Neural progenitor cell (in vitro differentiated cells): Measurements from ENCODE around the gene SAXO2. TPM values are rescaled to one million over a fixed set of nuclear protein-coding genes. Genes with fewer than 3 reads are reported as not detected.
"Not testable (repeated sequence)": the region's sequence is repeated elsewhere in the genome, so short reads cannot be mapped to it uniquely, and the experiment has no call there.

Experiments used
- DNase-seq: peaks from one replicate; pipeline ENCODE4 v3.0.0-alpha.2; 2016; ENCODE audit warnings: low spot score
- H2AFZ ChIP-seq: fragments of 200-600 bp; sonication (generic); replicated peaks from 2 replicates; pipeline ENCODE4 v1.6.1; 2016; ENCODE audit warnings: antibody characterized with exemption
- H3F3A ChIP-seq: fragments of 200-600 bp; sonication (generic); 2 replicates; pipeline ENCODE4 v1.6.1; 2016; ENCODE audit warnings: antibody characterized with exemption, low read depth
- H3K27ac ChIP-seq: fragments of 200-600 bp; sonication (generic); 2 replicates; pipeline ENCODE4 v1.5.1; 2016; ENCODE audit warnings: mild to moderate bottlenecking
- H3K27me3 ChIP-seq: fragments of 200-600 bp; sonication (generic); 2 replicates; pipeline ENCODE4 v1.6.1; 2016; ENCODE audit warnings: mild to moderate bottlenecking, moderate library complexity
- H3K36me3 ChIP-seq: fragments of 200-600 bp; sonication (generic); 2 replicates; pipeline ENCODE4 v1.5.1; 2016
- H3K4me1 ChIP-seq: fragments of 200-600 bp; sonication (generic); 2 replicates; pipeline ENCODE4 v1.6.1; 2016; ENCODE audit warnings: mixed run types
- H3K4me2 ChIP-seq: fragments of 200-600 bp; sonication (generic); 2 replicates; pipeline ENCODE4 v1.6.1; 2016
- H3K4me3 ChIP-seq: fragments of 200-600 bp; sonication (generic); 2 replicates; pipeline ENCODE4 v1.5.1; 2016
- H3K79me2 ChIP-seq: fragments of 200-600 bp; sonication (generic); 2 replicates; pipeline ENCODE4 v1.6.1; 2016; ENCODE audit warnings: low read depth
- H3K9ac ChIP-seq: fragments of 200-600 bp; sonication (generic); 2 replicates; pipeline ENCODE4 v1.6.1; 2016
- H3K9me3 ChIP-seq: fragments of 200-600 bp; sonication (generic); 2 replicates; pipeline ENCODE4 v1.5.1; 2016; ENCODE audit warnings: low read depth
- H4K20me1 ChIP-seq: fragments of 200-600 bp; sonication (generic); 2 replicates; pipeline ENCODE4 v1.6.1; 2016; ENCODE audit warnings: low read depth
- H3K27ac Mint-ChIP-seq: 3 replicates; pipeline ENCODE4 v1.8.0; 2021; ENCODE audit warnings: mixed read lengths
- H3K27me3 Mint-ChIP-seq: 2 replicates; pipeline ENCODE4 v1.8.0; 2022; ENCODE audit warnings: low read depth, mild to moderate bottlenecking, inconsistent platforms, moderate library complexity, mixed read lengths; ENCODE audit not compliant: insufficient read depth
- H3K36me3 Mint-ChIP-seq: 3 replicates; pipeline ENCODE4 v1.8.0; 2021; ENCODE audit warnings: mixed read lengths
- H3K4me1 Mint-ChIP-seq: 3 replicates; pipeline ENCODE4 v1.8.0; 2021; ENCODE audit warnings: mixed read lengths
- H3K4me3 Mint-ChIP-seq: 3 replicates; pipeline ENCODE4 v1.8.0; 2021; ENCODE audit warnings: mild to moderate bottlenecking, moderate library complexity, mixed read lengths
- H3K9me3 Mint-ChIP-seq: 3 replicates; pipeline ENCODE4 v1.8.0; 2020; ENCODE audit warnings: mixed read lengths
- EZH2 ChIP-seq: fragments of 200-600 bp; sonication (generic); IDR thresholded peaks from 2 replicates; pipeline ENCODE4 v1.6.1; 2017; ENCODE audit warnings: antibody characterized with exemption, mild to moderate bottlenecking, moderate library complexity
- EZH2phosphoT487 ChIP-seq: fragments of 200-600 bp; sonication (generic); IDR thresholded peaks from 2 replicates; pipeline ENCODE4 v1.6.1; 2017; ENCODE audit warnings: antibody characterized with exemption
- total RNA-seq: library from RNA; depleted of rRNA; stranded (reverse); fragments of >200 nt; gene quantifications from 2 replicates; pipeline ENCODE4 v1.2.3, GENCODE V29; 2015; ENCODE audit warnings: low replicate concordance
- TF ChIP-seq, protein P1 (sequence below): fragments of 200-600 bp; sonication (generic); IDR thresholded peaks from 2 replicates; pipeline ENCODE4 v1.5.1; 2017; ENCODE audit warnings: antibody characterized with exemption, mild to moderate bottlenecking

The SAXO2 gene, protein sequence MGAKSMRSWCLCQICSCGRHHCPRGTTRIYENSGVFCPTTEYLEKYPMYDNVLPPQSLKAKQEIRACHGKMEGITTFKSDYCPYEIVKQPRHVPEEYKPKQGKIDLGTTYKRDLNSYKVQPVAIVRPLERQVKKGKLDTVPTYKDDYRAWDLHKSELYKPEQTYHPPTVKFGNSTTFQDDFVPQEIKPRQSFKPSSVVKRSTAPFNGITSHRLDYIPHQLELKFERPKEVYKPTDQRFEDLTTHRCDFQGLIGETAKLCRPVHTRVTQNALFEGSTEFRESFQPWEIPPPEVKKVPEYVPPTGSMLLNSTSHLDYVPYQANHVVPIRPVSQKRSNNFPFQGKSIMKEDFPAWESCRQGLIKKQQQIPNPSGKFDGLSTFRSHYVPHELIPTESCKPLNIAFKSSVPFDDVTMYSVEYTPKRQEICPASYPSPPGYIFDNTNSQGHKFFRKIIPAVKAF
- total RNA-seq = 0.06 and 1.4 TPM in 2 replicates

- H3K4me3 Mint-ChIP-seq = peak within 1 kb of the TSS; percentile 96
- peaks cover 16% of the 10 kb centered on the region for H3K4me1 Mint-ChIP-seq
- H3K36me3 Mint-ChIP-seq = peaks cover 2% of the 10 kb centered on the region
- Histone ChIP-seq H4K20me1 (peaks cover 17% of the 10 kb centered on the region), H3K4me2 (peak within 1 kb of the TSS; percentile 99), H3K9ac (peak within 1 kb of the TSS; percentile 50), H3K79me2 (peaks cover 28% of the 10 kb centered on the region), H3K9me3 (no peaks in the 10 kb centered on the region), H2AFZ (peak within 1 kb of the TSS; percentile 97), H3K4me3 (peak within 1 kb of the TSS; percentile 95), H3K27me3 (no peaks in the 10 kb centered on the region), H3K27ac (peak within 1 kb of the TSS; percentile 79), H3K36me3 (peaks cover 3% of the 10 kb centered on the region), H3K4me1 (peaks cover 10% of the 10 kb centered on the region), H3F3A (peaks cover 4% of the 10 kb centered on the region)
- H3K27me3 Mint-ChIP-seq = no peaks in the 10 kb centered on the region
- no peaks in the 10 kb centered on the region for H3K9me3 Mint-ChIP-seq
- TF ChIP-seq, protein P1, sequence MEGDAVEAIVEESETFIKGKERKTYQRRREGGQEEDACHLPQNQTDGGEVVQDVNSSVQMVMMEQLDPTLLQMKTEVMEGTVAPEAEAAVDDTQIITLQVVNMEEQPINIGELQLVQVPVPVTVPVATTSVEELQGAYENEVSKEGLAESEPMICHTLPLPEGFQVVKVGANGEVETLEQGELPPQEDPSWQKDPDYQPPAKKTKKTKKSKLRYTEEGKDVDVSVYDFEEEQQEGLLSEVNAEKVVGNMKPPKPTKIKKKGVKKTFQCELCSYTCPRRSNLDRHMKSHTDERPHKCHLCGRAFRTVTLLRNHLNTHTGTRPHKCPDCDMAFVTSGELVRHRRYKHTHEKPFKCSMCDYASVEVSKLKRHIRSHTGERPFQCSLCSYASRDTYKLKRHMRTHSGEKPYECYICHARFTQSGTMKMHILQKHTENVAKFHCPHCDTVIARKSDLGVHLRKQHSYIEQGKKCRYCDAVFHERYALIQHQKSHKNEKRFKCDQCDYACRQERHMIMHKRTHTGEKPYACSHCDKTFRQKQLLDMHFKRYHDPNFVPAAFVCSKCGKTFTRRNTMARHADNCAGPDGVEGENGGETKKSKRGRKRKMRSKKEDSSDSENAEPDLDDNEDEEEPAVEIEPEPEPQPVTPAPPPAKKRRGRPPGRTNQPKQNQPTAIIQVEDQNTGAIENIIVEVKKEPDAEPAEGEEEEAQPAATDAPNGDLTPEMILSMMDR = no peak
- peak; percentile 95 for DNase-seq
- no peak within 1 kb of the TSS for H3K27ac Mint-ChIP-seq
These were observed at the start of gene SAXO2, which contains the start of gene EFL1 for GRCh38 chr15:82262422-82263026. TSS of gene SAXO2 (plus strand) at chr15:82262818. CDS start at chr15:82262880, 62 bp downstream. TSS of gene EFL1 (minus strand) at chr15:82262734. CDS start at chr15:82261778, 956 bp downstream.

DNA sequence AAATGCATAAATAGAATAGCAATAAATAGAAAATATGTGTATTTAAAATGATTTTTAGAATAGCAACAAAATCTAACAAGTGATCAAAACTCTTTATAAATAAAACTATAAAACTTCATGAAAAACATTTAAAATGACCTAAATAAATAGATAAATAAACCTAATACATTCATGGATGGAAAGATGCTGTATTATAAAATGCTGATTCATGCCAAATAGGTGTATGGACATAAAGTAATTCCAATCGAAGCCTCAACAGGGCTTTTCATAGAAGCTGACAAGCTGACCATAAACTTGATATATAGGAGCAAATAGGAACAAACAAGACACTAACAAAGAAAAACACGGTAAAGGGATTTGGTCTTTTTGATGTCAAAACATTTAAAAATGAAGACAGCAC is 46.5 kb upstream of the SAXO2 start:
- H3K27me3 Mint-ChIP-seq, H3K27me3 ChIP-seq, H3K4me1 Mint-ChIP-seq, H3K9me3 Mint-ChIP-seq, H3K27ac ChIP-seq, H3K9ac ChIP-seq, H3K9me3 ChIP-seq, H3K27ac Mint-ChIP-seq, H3K4me3 Mint-ChIP-seq, H3K4me2 ChIP-seq, H3F3A ChIP-seq, H3K4me1 ChIP-seq, H2AFZ ChIP-seq, H3K4me3 ChIP-seq, H4K20me1 ChIP-seq, H3K36me3 ChIP-seq, DNase-seq, H3K79me2 ChIP-seq: not testable (repeated sequence)
- peaks cover 32% of the 10 kb centered on the region for H3K36me3 Mint-ChIP-seq

GRCh38 chr15:82221535-82221934 is 41.1 kb upstream of the SAXO2 start:
- H3F3A ChIP-seq, H3K79me2 ChIP-seq, H3K27me3 Mint-ChIP-seq, H3K36me3 ChIP-seq, H3K27me3 ChIP-seq, H3K9ac ChIP-seq, H3K4me3 ChIP-seq, H3K27ac ChIP-seq, H3K4me2 ChIP-seq, H2AFZ ChIP-seq, H3K4me1 Mint-ChIP-seq, H3K9me3 ChIP-seq, H4K20me1 ChIP-seq, H3K4me1 ChIP-seq, H3K4me3 Mint-ChIP-seq, H3K9me3 Mint-ChIP-seq, H3K27ac Mint-ChIP-seq: not testable (repeated sequence)
- H3K36me3 Mint-ChIP-seq = peaks cover 19% of the 10 kb centered on the region
- peak; percentile 22 for DNase-seq
- TF ChIP-seq, protein P1 = peak; percentile 43

- Histone ChIP-seq H3K27ac (no peak overlapping the region), H3K36me3 (peaks cover 17% of the 10 kb centered on the region)
- no peaks in the 10 kb centered on the region for H3K9me3 Mint-ChIP-seq
These were observed 33.9 kb upstream of the SAXO2 start for GRCh38 chr15:82228750-82229149.

More at GRCh38 chr15:82228750-82229149, 33.9 kb upstream of the SAXO2 start:
- no peak overlapping the region for H3K27ac Mint-ChIP-seq
- DNase-seq = no peak
- no peaks in the 10 kb centered on the region for H3K79me2 ChIP-seq
- H3K4me3 Mint-ChIP-seq = no peak overlapping the region
- TF ChIP-seq EZH2 (no peak), EZH2phosphoT487 (no peak)
- TF ChIP-seq, protein P1 = no peak
- no peak overlapping the region for H3K4me3 ChIP-seq
- H3K36me3 Mint-ChIP-seq = peaks cover 19% of the 10 kb centered on the region
- no peaks in the 10 kb centered on the region for H3F3A ChIP-seq
- no peak overlapping the region for H3K9ac ChIP-seq
- H3K4me1 Mint-ChIP-seq = peaks cover 12% of the 10 kb centered on the region
- H3K4me1 ChIP-seq = peaks cover 7% of the 10 kb centered on the region
- peaks cover 2% of the 10 kb centered on the region for H3K27me3 Mint-ChIP-seq
- H3K4me2 ChIP-seq = no peak overlapping the region
- H2AFZ ChIP-seq = no peak overlapping the region
- peaks cover 8% of the 10 kb centered on the region for H4K20me1 ChIP-seq
- no peaks in the 10 kb centered on the region for H3K9me3 ChIP-seq
- H3K27me3 ChIP-seq = no peaks in the 10 kb centered on the region
